Activated T-cell treated with anti-CD3 and anti-CD28 coated beads, Interleukin-2, amount 50 U/mL, for 24 hours (primary cell): ENCODE data around the gene FCGR2B.
"Not testable (repeated sequence)": the region's sequence is repeated elsewhere in the genome, so short reads cannot be mapped to it uniquely, and the experiment has no call there.

Source experiments
- DNase-seq: peaks from one replicate; pipeline ENCODE4 v3.0.0-alpha.2; 2020
- H3K27ac Mint-ChIP-seq: 2 replicates; pipeline ENCODE4 v1.8.0; 2020; ENCODE audit warnings: mild to moderate bottlenecking, mixed read lengths
- H3K27me3 Mint-ChIP-seq: 2 replicates; pipeline ENCODE4 v1.8.0; 2020; ENCODE audit warnings: mixed read lengths
- H3K36me3 Mint-ChIP-seq: 2 replicates; pipeline ENCODE4 v1.8.0; 2020; ENCODE audit warnings: low read depth, mixed read lengths
- H3K4me1 Mint-ChIP-seq: 2 replicates; pipeline ENCODE4 v1.8.0; 2020; ENCODE audit warnings: low read depth, mixed read lengths
- H3K4me3 Mint-ChIP-seq: 2 replicates; pipeline ENCODE4 v1.8.0; 2020; ENCODE audit warnings: mild to moderate bottlenecking, moderate library complexity, mixed read lengths
- H3K9me3 Mint-ChIP-seq: 2 replicates; pipeline ENCODE4 v1.8.0; 2020; ENCODE audit warnings: mixed read lengths

FCGR2B gene

GRCh38 chr1:161662684-161663339 is at the start of gene FCGR2B:
FCGR2B (plus strand) TSS chr1:161663143; CDS start chr1:161663242, 99 bp downstream.
- H3K36me3 Mint-ChIP-seq, DNase-seq, H3K4me1 Mint-ChIP-seq, H3K27ac Mint-ChIP-seq, H3K9me3 Mint-ChIP-seq, H3K4me3 Mint-ChIP-seq, H3K27me3 Mint-ChIP-seq: not testable (repeated sequence)

- DNase-seq, H3K4me3 Mint-ChIP-seq, H3K9me3 Mint-ChIP-seq, H3K36me3 Mint-ChIP-seq, H3K27ac Mint-ChIP-seq, H3K27me3 Mint-ChIP-seq: not testable (repeated sequence)
- H3K4me1 Mint-ChIP-seq = peaks cover 12% of the 10 kb centered on the region
Measured at GRCh38 chr1:161616417-161616816, 46.5 kb upstream of the FCGR2B start.

- not testable (repeated sequence) for DNase-seq, H3K36me3 Mint-ChIP-seq, H3K9me3 Mint-ChIP-seq, H3K27ac Mint-ChIP-seq, H3K27me3 Mint-ChIP-seq, H3K4me3 Mint-ChIP-seq
- H3K4me1 Mint-ChIP-seq = peaks cover 18% of the 10 kb centered on the region
Measured at GRCh38 chr1:161618517-161618916, 44.4 kb upstream of the FCGR2B start.

- peaks cover 29% of the 10 kb centered on the region for H3K4me1 Mint-ChIP-seq
- H3K27ac Mint-ChIP-seq, H3K27me3 Mint-ChIP-seq, H3K9me3 Mint-ChIP-seq, H3K4me3 Mint-ChIP-seq, H3K36me3 Mint-ChIP-seq, DNase-seq: not testable (repeated sequence)
Measured at GRCh38 chr1:161620399-161620798, 42.5 kb upstream of the FCGR2B start.

GRCh38 chr1:161621181-161622000 is 41.6 kb upstream of the FCGR2B start:
- H3K9me3 Mint-ChIP-seq, H3K36me3 Mint-ChIP-seq, H3K27me3 Mint-ChIP-seq: not testable (repeated sequence)
- Mint-ChIP-seq H3K27ac (peak overlapping the region; percentile 90), H3K4me1 (peaks cover 29% of the 10 kb centered on the region), H3K4me3 (peak overlapping the region; percentile 86)
- peak; percentile 87 for DNase-seq

- H3K27me3 Mint-ChIP-seq, DNase-seq: not testable (repeated sequence)
- peaks cover 32% of the 10 kb centered on the region for H3K4me1 Mint-ChIP-seq
Measured at GRCh38 chr1:161622054-161622453, 40.9 kb upstream of the FCGR2B start.

GRCh38 chr1:161623401-161624051 is 39.4 kb upstream of the FCGR2B start:
- H3K36me3 Mint-ChIP-seq, H3K4me3 Mint-ChIP-seq, DNase-seq, H3K27ac Mint-ChIP-seq, H3K9me3 Mint-ChIP-seq, H3K27me3 Mint-ChIP-seq: not testable (repeated sequence)
- H3K4me1 Mint-ChIP-seq = peaks cover 32% of the 10 kb centered on the region

More at GRCh38 chr1:161622054-161622453, 40.9 kb upstream of the FCGR2B start:
- H3K36me3 Mint-ChIP-seq, H3K9me3 Mint-ChIP-seq, H3K27ac Mint-ChIP-seq, H3K4me3 Mint-ChIP-seq: not testable (repeated sequence)

- DNase-seq = not testable (repeated sequence)
- H3K4me1 Mint-ChIP-seq = peaks cover 32% of the 10 kb centered on the region
Measured at GRCh38 chr1:161624605-161625004, 38.3 kb upstream of the FCGR2B start.

GRCh38 chr1:161626445-161627146 is 36.3 kb upstream of the FCGR2B start:
- H3K4me1 Mint-ChIP-seq = peaks cover 24% of the 10 kb centered on the region
- not testable (repeated sequence) for H3K27me3 Mint-ChIP-seq, H3K9me3 Mint-ChIP-seq, H3K4me3 Mint-ChIP-seq, H3K36me3 Mint-ChIP-seq, H3K27ac Mint-ChIP-seq, DNase-seq

More at GRCh38 chr1:161624605-161625004, 38.3 kb upstream of the FCGR2B start:
- not testable (repeated sequence) for H3K27me3 Mint-ChIP-seq, H3K36me3 Mint-ChIP-seq, H3K9me3 Mint-ChIP-seq, H3K4me3 Mint-ChIP-seq, H3K27ac Mint-ChIP-seq

GRCh38 chr1:161630128-161630742 is 32.7 kb upstream of the FCGR2B start:
- not testable (repeated sequence) for H3K4me3 Mint-ChIP-seq, H3K4me1 Mint-ChIP-seq, H3K9me3 Mint-ChIP-seq, H3K36me3 Mint-ChIP-seq, DNase-seq, H3K27ac Mint-ChIP-seq, H3K27me3 Mint-ChIP-seq

GRCh38 chr1:161631076-161631475 is 31.9 kb upstream of the FCGR2B start, which contains the start of gene FCGR3B:
FCGR3B (minus strand) TSS chr1:161631176; CDS start chr1:161631094, 82 bp downstream.
- no peak within 1 kb of the TSS for H3K4me3 Mint-ChIP-seq
- no peaks in the 10 kb centered on the region for H3K27me3 Mint-ChIP-seq
- H3K36me3 Mint-ChIP-seq = no peaks in the 10 kb centered on the region
- H3K9me3 Mint-ChIP-seq = no peaks in the 10 kb centered on the region
- H3K27ac Mint-ChIP-seq = no peak within 1 kb of the TSS
- H3K4me1 Mint-ChIP-seq = peaks cover 4% of the 10 kb centered on the region
- DNase-seq = no peak

GRCh38 chr1:161634993-161635392 is 27.9 kb upstream of the FCGR2B start:
- not testable (repeated sequence) for H3K36me3 Mint-ChIP-seq, H3K4me3 Mint-ChIP-seq, H3K9me3 Mint-ChIP-seq, H3K27me3 Mint-ChIP-seq, H3K4me1 Mint-ChIP-seq, H3K27ac Mint-ChIP-seq, DNase-seq

GRCh38 chr1:161636189-161636782 is 26.7 kb upstream of the FCGR2B start:
- not testable (repeated sequence) for H3K27ac Mint-ChIP-seq

GRCh38 chr1:161636976-161637375 is 26.0 kb upstream of the FCGR2B start:
- not testable (repeated sequence) for H3K27me3 Mint-ChIP-seq, H3K9me3 Mint-ChIP-seq, H3K4me3 Mint-ChIP-seq, H3K4me1 Mint-ChIP-seq, H3K27ac Mint-ChIP-seq, DNase-seq, H3K36me3 Mint-ChIP-seq

More at GRCh38 chr1:161636189-161636782, 26.7 kb upstream of the FCGR2B start:
- not testable (repeated sequence) for H3K4me3 Mint-ChIP-seq, H3K4me1 Mint-ChIP-seq, H3K9me3 Mint-ChIP-seq, H3K27me3 Mint-ChIP-seq, DNase-seq, H3K36me3 Mint-ChIP-seq
